Smooth muscle cell of bladder (primary cell): ENCODE data around the gene CXXC5. TPM values are rescaled to one million over a fixed set of nuclear protein-coding genes. Genes with fewer than 3 reads are reported as not detected.

Experiments used
- total RNA-seq: library from RNA; depleted of rRNA; stranded (reverse); fragments of >200 nt; gene quantifications from 2 replicates; pipeline ENCODE4 v1.2.3, GENCODE V29; 2014

CXXC5 gene
- 41.7 and 64.5 TPM in 2 replicates for total RNA-seq

DNA sequence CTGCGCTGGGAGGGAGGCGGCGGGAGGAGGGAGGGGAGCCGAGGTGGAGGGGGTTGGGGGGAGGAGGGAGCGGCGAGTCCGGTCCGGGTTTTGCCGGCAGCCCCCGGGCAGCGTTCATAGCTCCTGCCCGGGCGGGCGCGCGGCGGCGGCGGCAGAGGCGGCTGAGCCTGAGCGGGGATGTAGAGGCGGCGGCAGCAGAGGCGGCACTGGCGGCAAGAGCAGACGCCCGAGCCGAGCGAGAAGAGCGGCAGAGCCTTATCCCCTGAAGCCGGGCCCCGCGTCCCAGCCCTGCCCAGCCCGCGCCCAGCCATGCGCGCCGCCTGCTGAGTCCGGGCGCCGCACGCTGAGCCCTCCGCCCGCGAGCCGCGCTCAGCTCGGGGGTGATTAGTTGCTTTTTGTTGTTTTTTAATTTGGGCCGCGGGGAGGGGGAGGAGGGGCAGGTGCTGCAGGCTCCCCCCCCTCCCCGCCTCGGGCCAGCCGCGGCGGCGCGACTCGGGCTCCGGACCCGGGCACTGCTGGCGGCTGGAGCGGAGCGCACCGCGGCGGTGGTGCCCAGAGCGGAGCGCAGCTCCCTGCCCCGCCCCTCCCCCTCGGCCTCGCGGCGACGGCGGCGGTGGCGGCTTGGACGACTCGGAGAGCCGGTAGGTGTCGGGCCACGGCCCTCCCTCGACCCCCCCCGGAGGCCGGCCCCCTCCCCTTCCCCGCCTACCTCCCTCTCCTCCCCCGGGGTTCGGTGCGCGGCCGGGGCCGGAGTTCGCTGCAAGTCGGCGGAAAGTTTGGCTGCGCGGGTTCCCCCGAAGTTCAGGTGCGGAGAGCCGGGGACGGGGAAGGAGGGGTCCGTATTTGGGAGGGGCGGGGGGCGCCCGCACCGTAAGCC, at the start of gene CXXC5:
Gene CXXC5, plus strand, starts transcription at position 145 of the 877 bp plus-strand sequence. CDS start 32,175 bp downstream, outside the sequence.

Other genes starting within 250 kb of the CXXC5 start
- 7.3 and 8.4 TPM in 2 replicates for gene SPATA24, start 244.3 kb upstream of the CXXC5 start, total RNA-seq
- 6.3 and 7.3 TPM in 2 replicates for gene DNAJC18, start 208.8 kb upstream of the CXXC5 start, total RNA-seq
- gene ECSCR, start 185.6 kb upstream of the CXXC5 start, total RNA-seq: 0.14 and 0.37 TPM in 2 replicates
- not detected in 2 replicates for gene SMIM33, start 177.3 kb upstream of the CXXC5 start, total RNA-seq
- 24.8 and 26.9 TPM in 2 replicates for gene STING1, start 165.6 kb upstream of the CXXC5 start, total RNA-seq
- 39.3 and 43.4 TPM in 2 replicates for gene UBE2D2, start 87.0 kb upstream of the CXXC5 start, total RNA-seq
- under 0.01 TPM in 2 replicates for gene PSD2, start 147.5 kb downstream of the CXXC5 start, total RNA-seq